ENCODE data around the gene CCDC47.

The CCDC47 gene

GRCh38 chr17:63783522-63783921, 10.1 kb upstream of the CCDC47 start:
- no peak for DNase-seq (ENCODE audit: low read depth)

- DNase-seq (ENCODE audit: low read depth) = no peak
Observed at GRCh38 chr17:63780928-63781327, 7.5 kb upstream of the CCDC47 start.

GRCh38 chr17:63780507-63780906, 7.1 kb upstream of the CCDC47 start:
- no peak for DNase-seq (ENCODE audit: low read depth)

- no peak for DNase-seq (ENCODE audit: low read depth)
Observed at GRCh38 chr17:63775420-63775819, 2.0 kb upstream of the CCDC47 start.

- no peak for DNase-seq (ENCODE audit: low read depth)
Observed at GRCh38 chr17:63774969-63775265, 1.5 kb upstream of the CCDC47 start.

GRCh38 chr17:63774141-63774968, 958 bp upstream of the CCDC47 start, which contains the start of gene DDX42:
Gene DDX42, plus strand, starts transcription at chr17:63774170. Its CDS starts 12,880 bp downstream, at chr17:63787050.
- peak; percentile 78 for DNase-seq (ENCODE audit: low read depth)

- DNase-seq (ENCODE audit: low read depth) = no peak
Observed at GRCh38 chr17:63772801-63773271, 561 bp downstream of the CCDC47 start.

- DNase-seq (ENCODE audit: low read depth) = no peak
Observed at GRCh38 chr17:63768433-63768832, 5.0 kb downstream of the CCDC47 start.

- DNase-seq (ENCODE audit: low read depth) = no peak
Observed at GRCh38 chr17:63766754-63767153, 6.6 kb downstream of the CCDC47 start.

- DNase-seq (ENCODE audit: low read depth) = no peak
Observed at GRCh38 chr17:63764716-63765115, 8.7 kb downstream of the CCDC47 start.

GRCh38 chr17:63762161-63763078, 11.0 kb downstream of the CCDC47 start:
- DNase-seq (ENCODE audit: low read depth) = no peak

GRCh38 chr17:63760771-63761539, 12.4 kb downstream of the CCDC47 start:
- no peak for DNase-seq (ENCODE audit: low read depth)

GRCh38 chr17:63758428-63758827, 15.0 kb downstream of the CCDC47 start:
- no peak for DNase-seq (ENCODE audit: low read depth)

GRCh38 chr17:63754046-63754445, 19.4 kb downstream of the CCDC47 start:
- DNase-seq (ENCODE audit: low read depth) = no peak

GRCh38 chr17:63753215-63753614, 20.2 kb downstream of the CCDC47 start:
- DNase-seq (ENCODE audit: low read depth) = no peak

- DNase-seq (ENCODE audit: low read depth) = no peak
Observed at GRCh38 chr17:63752707-63753106, 20.7 kb downstream of the CCDC47 start.

GRCh38 chr17:63751806-63752205, 21.6 kb downstream of the CCDC47 start:
- no peak for DNase-seq (ENCODE audit: low read depth)

- DNase-seq (ENCODE audit: low read depth) = peak; percentile 97
Observed at GRCh38 chr17:63741408-63742173, 31.8 kb downstream of the CCDC47 start, which contains the start of gene STRADA. Gene STRADA, minus strand, starts transcription at chr17:63741799. Its CDS starts 13,430 bp downstream, at chr17:63728369.

GRCh38 chr17:63741143-63741407, 32.3 kb downstream of the CCDC47 start:
- DNase-seq (ENCODE audit: low read depth) = no peak

- DNase-seq (ENCODE audit: low read depth) = no peak
Observed at GRCh38 chr17:63740464-63741142, 32.8 kb downstream of the CCDC47 start.

- no peak for DNase-seq (ENCODE audit: low read depth)
Observed at GRCh38 chr17:63735691-63736090, 37.7 kb downstream of the CCDC47 start.
